WTC11 (cell line): ENCODE measurements around the gene TGM4. TPM values are rescaled to one million over a fixed set of nuclear protein-coding genes. Genes with fewer than 3 reads are reported as not detected.

Source experiments
- ATAC-seq: fragments of 200-7000 bp; cut with Tn5 transposase; 2 replicates; pipeline ENCODE4 v1.10.0; 2021; ENCODE audit warnings: mild to moderate bottlenecking, moderate library complexity
- CTCF ChIA-PET: fragments of 300-600 bp; sonication (Branson Sonifier 250); formaldehyde crosslinking; loops from one replicate; lab custom pipeline; 2021; ENCODE audit warnings: antibody characterized with exemption; lab: Charles Lee
- POLR2A ChIA-PET: fragments of 350-600 bp; sonication (Branson Sonifier 250); formaldehyde crosslinking; loops from one replicate; lab custom pipeline; 2021; ENCODE audit warnings: antibody characterized with exemption; lab: Charles Lee
- DNase-seq: peaks from one replicate; pipeline ENCODE4 v3.0.0; 2021; ENCODE audit warnings: low spot score
- H3K27ac Mint-ChIP-seq: 2 replicates; pipeline ENCODE4 v1.8.0; 2021; ENCODE audit warnings: mixed read lengths
- H3K27me3 Mint-ChIP-seq: 2 replicates; pipeline ENCODE4 v1.8.0; 2021; ENCODE audit warnings: low read depth, mild to moderate bottlenecking, moderate library complexity, mixed read lengths
- H3K36me3 Mint-ChIP-seq: 2 replicates; pipeline ENCODE4 v1.8.0; 2021; ENCODE audit warnings: mixed read lengths
- H3K4me1 Mint-ChIP-seq: 2 replicates; pipeline ENCODE4 v1.8.0; 2022; ENCODE audit warnings: mixed read lengths
- H3K4me3 Mint-ChIP-seq: 2 replicates; pipeline ENCODE4 v1.8.0; 2021; ENCODE audit warnings: mild to moderate bottlenecking, moderate library complexity, mixed read lengths
- H3K9me3 Mint-ChIP-seq: 2 replicates; pipeline ENCODE4 v1.8.0; 2021; ENCODE audit warnings: mixed read lengths
- ATF1 ChIP-seq: sonication (generic); formaldehyde crosslinking; IDR thresholded peaks from 2 replicates; pipeline ENCODE4 v1.8.1; 2023; ENCODE audit warnings: mild to moderate bottlenecking, moderate library complexity, missing genetic modification reagents
- KAT7 ChIP-seq: sonication (generic); formaldehyde crosslinking; IDR thresholded peaks from 2 replicates; pipeline ENCODE4 v1.8.1; 2023; ENCODE audit warnings: missing genetic modification reagents, mild to moderate bottlenecking, borderline replicate concordance
- MYBL2 ChIP-seq: sonication (generic); formaldehyde crosslinking; IDR thresholded peaks from 2 replicates; pipeline ENCODE4 v1.8.1; 2023; ENCODE audit warnings: mild to moderate bottlenecking, moderate library complexity, missing genetic modification reagents
- SOX15 ChIP-seq: fragments of 250-450 bp; sonication (Bioruptor Pico); IDR thresholded peaks from 2 replicates; pipeline ENCODE4 v1.9.0; 2021; ENCODE audit warnings: mild to moderate bottlenecking
- TP53 ChIP-seq: sonication (generic); formaldehyde crosslinking; IDR thresholded peaks from 2 replicates; pipeline ENCODE4 v1.8.1; 2023; ENCODE audit warnings: mild to moderate bottlenecking, missing genetic modification reagents
- ZNF263 ChIP-seq: sonication (generic); formaldehyde crosslinking; IDR thresholded peaks from 2 replicates; pipeline ENCODE4 v1.8.1; 2022; ENCODE audit warnings: low read depth, mild to moderate bottlenecking, moderate library complexity, missing genetic modification reagents
- total RNA-seq: library from RNA; stranded (reverse); gene quantifications from 3 replicates; pipeline ENCODE4 v1.2.3, GENCODE V29; 2021
- TF ChIP-seq, protein P1 (sequence below): sonication (generic); formaldehyde crosslinking; IDR thresholded peaks from 2 replicates; pipeline ENCODE4 v1.8.0; 2023; ENCODE audit warnings: mild to moderate bottlenecking, missing genetic modification reagents
- TF ChIP-seq, protein P2 (sequence below): fragments of 250-450 bp; sonication (Bioruptor Pico); IDR thresholded peaks from 2 replicates; pipeline ENCODE4 v1.9.0; 2021; ENCODE audit warnings: moderate library complexity, mild to moderate bottlenecking, inconsistent platforms, borderline replicate concordance
- TF ChIP-seq, protein P3 (sequence below): sonication (generic); formaldehyde crosslinking; IDR thresholded peaks from 2 replicates; pipeline ENCODE4 v1.8.1; 2022; ENCODE audit warnings: low read depth, mild to moderate bottlenecking, moderate library complexity, missing genetic modification reagents, borderline replicate concordance
- TF ChIP-seq, protein P4 (sequence below): sonication (generic); formaldehyde crosslinking; IDR thresholded peaks from 2 replicates; pipeline ENCODE4 v1.8.0; 2023; ENCODE audit warnings: missing genetic modification reagents, mild to moderate bottlenecking, borderline replicate concordance

Gene TGM4
- total RNA-seq, 1 experiment from 2014 or later: not detected

DNA sequence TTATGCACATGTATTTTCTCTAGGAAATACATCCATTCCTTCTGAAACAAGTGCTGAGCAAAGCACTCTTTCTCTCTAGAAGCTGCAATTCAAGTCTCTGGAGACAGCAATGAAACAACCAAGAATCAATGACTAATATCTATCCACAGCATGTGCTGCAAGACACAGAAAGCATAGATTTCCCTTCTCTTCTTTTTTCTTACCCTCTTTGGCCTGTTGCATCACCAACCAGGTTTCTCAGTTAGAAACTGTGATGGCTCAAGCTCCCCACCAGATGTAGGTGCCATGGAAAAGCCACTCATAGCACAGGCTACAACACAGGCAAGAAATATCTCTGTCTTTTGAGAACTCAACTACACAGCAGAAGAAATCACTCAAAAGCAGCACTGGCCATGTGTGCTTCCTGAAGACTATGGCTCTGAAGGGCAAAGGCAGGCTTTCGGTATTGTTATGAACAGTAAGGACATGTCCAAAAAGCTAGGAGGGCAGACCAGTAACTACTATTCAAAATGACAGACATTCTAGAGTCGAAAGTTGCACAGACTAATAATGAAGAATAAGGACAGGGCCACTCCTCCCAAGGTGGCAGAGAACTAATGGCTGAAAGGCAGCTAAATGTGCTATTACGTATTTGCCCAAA, 86.1 kb downstream of the TGM4 start (continued):
- TF ChIP-seq ZNF263 (CRISPR knock-in tag) (no peak), SOX15 (CRISPR knock-in tag) (no peak)

DNA sequence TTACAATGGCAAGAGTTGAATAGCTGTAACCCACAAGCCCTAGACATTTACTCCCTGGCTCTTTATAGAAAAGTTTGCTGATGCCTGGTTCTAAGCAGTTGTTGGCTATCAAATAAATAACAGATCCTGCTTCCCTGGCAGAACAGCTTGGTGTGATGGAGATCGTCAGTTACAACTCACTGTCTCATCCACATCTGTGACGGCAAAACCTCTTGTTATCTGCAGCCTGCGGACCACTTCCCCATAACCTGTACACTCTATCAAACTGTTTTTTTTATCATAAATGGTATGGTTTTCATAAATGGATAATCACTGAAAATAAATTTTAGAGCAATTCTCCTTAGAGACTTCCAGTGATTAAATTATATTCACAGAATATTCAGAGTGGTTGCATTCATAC, 87.5 kb downstream of the TGM4 start:
- TF ChIP-seq, protein P1, sequence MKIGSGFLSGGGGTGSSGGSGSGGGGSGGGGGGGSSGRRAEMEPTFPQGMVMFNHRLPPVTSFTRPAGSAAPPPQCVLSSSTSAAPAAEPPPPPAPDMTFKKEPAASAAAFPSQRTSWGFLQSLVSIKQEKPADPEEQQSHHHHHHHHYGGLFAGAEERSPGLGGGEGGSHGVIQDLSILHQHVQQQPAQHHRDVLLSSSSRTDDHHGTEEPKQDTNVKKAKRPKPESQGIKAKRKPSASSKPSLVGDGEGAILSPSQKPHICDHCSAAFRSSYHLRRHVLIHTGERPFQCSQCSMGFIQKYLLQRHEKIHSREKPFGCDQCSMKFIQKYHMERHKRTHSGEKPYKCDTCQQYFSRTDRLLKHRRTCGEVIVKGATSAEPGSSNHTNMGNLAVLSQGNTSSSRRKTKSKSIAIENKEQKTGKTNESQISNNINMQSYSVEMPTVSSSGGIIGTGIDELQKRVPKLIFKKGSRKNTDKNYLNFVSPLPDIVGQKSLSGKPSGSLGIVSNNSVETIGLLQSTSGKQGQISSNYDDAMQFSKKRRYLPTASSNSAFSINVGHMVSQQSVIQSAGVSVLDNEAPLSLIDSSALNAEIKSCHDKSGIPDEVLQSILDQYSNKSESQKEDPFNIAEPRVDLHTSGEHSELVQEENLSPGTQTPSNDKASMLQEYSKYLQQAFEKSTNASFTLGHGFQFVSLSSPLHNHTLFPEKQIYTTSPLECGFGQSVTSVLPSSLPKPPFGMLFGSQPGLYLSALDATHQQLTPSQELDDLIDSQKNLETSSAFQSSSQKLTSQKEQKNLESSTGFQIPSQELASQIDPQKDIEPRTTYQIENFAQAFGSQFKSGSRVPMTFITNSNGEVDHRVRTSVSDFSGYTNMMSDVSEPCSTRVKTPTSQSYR (CRISPR knock-in tag): no peak
- TF ChIP-seq TP53 (CRISPR knock-in tag) (no peak), MYBL2 (no peak), KAT7 (CRISPR knock-in tag) (no peak), ATF1 (CRISPR knock-in tag) (no peak)
- TF ChIP-seq, protein P2, sequence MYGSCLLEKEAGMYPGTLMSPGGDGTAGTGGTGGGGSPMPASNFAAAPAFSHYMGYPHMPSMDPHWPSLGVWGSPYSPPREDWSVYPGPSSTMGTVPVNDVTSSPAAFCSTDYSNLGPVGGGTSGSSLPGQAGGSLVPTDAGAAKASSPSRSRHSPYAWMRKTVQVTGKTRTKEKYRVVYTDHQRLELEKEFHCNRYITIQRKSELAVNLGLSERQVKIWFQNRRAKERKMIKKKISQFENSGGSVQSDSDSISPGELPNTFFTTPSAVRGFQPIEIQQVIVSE (CRISPR knock-in tag): no peak
- TF ChIP-seq, protein P3, sequence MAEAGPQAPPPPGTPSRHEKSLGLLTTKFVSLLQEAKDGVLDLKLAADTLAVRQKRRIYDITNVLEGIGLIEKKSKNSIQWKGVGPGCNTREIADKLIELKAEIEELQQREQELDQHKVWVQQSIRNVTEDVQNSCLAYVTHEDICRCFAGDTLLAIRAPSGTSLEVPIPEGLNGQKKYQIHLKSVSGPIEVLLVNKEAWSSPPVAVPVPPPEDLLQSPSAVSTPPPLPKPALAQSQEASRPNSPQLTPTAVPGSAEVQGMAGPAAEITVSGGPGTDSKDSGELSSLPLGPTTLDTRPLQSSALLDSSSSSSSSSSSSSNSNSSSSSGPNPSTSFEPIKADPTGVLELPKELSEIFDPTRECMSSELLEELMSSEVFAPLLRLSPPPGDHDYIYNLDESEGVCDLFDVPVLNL: no peak
- TF ChIP-seq, all 79 proteins: peak for 0
- CTCF ChIA-PET: no interaction called here
- Mint-ChIP-seq H3K27ac (no peak overlapping the region), H3K27me3 (no peaks in the 10 kb centered on the region), H3K9me3 (no peaks in the 10 kb centered on the region), H3K36me3 (peaks cover 3% of the 10 kb centered on the region; the same call in 1 of the 2 replicates), H3K4me1 (peaks cover 5% of the 10 kb centered on the region), H3K4me3 (no peak overlapping the region)
- POLR2A ChIA-PET: interaction anchor here (0.6 kb wide), 1 partner anchor 855 kb away, joined by 3 read pairs; no protein-coding TSS in a partner anchor
- DNase-seq (no peak), ATAC-seq (no peak)

DNA sequence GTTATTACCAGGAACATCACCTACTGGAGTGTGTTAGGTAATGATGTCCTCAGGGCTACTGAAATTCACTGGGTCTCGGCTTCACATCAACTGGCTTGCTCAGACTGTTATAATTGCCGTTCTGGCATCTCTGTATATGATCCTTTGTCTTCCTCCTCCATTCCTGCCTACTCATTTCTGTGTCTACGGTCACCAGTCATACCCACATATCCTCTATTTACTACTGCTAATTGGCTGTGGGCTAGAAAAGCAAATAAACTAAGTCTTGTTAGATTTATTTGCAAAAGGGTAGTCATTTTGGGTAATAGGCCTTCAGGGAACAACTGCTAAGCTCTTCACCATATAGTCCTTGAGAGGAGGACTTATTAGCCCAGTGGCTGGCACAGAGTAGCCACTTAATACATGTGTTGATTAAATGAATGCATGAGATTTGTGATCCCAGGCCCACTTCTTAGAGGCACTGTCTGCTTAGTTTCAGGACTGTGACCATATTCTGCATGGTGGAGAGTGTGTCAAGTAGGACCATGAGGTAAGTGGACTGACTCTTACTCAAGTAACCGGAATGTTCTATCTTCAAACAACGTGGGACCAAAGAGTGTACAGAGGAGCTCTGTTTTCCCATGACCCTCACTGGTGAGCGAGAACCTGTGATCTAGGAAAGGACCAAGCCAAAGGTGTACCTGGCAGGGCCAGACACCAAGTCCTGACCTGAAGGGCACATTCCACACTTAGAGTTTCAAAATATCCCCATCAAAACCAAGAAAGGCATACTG, 88.4 kb downstream of the TGM4 start:
- CTCF ChIA-PET: no interaction called here
- POLR2A ChIA-PET: no interaction called here
- no peak for ATAC-seq

More for the DNA sequence above, 88.4 kb downstream of the TGM4 start:
- DNase-seq: no peak
- H3K36me3 Mint-ChIP-seq: peaks cover 3% of the 10 kb centered on the region; the same call in 1 of the 2 replicates
- no peaks in the 10 kb centered on the region for H3K27me3 Mint-ChIP-seq
- H3K4me3 Mint-ChIP-seq: no peak overlapping the region
- H3K27ac Mint-ChIP-seq: no peak overlapping the region
- H3K9me3 Mint-ChIP-seq: no peaks in the 10 kb centered on the region
- TF ChIP-seq, protein P4, sequence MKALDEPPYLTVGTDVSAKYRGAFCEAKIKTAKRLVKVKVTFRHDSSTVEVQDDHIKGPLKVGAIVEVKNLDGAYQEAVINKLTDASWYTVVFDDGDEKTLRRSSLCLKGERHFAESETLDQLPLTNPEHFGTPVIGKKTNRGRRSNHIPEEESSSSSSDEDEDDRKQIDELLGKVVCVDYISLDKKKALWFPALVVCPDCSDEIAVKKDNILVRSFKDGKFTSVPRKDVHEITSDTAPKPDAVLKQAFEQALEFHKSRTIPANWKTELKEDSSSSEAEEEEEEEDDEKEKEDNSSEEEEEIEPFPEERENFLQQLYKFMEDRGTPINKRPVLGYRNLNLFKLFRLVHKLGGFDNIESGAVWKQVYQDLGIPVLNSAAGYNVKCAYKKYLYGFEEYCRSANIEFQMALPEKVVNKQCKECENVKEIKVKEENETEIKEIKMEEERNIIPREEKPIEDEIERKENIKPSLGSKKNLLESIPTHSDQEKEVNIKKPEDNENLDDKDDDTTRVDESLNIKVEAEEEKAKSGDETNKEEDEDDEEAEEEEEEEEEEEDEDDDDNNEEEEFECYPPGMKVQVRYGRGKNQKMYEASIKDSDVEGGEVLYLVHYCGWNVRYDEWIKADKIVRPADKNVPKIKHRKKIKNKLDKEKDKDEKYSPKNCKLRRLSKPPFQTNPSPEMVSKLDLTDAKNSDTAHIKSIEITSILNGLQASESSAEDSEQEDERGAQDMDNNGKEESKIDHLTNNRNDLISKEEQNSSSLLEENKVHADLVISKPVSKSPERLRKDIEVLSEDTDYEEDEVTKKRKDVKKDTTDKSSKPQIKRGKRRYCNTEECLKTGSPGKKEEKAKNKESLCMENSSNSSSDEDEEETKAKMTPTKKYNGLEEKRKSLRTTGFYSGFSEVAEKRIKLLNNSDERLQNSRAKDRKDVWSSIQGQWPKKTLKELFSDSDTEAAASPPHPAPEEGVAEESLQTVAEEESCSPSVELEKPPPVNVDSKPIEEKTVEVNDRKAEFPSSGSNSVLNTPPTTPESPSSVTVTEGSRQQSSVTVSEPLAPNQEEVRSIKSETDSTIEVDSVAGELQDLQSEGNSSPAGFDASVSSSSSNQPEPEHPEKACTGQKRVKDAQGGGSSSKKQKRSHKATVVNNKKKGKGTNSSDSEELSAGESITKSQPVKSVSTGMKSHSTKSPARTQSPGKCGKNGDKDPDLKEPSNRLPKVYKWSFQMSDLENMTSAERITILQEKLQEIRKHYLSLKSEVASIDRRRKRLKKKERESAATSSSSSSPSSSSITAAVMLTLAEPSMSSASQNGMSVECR: no peak
- peaks cover 5% of the 10 kb centered on the region for H3K4me1 Mint-ChIP-seq
